Globus pallidus (tissue), 1 donor: ENCODE data around the gene PRAMEF25.
"Not testable (repeated sequence)": the region's sequence is repeated elsewhere in the genome, so short reads cannot be mapped to it uniquely, and the experiment has no call there.

Experiments
- DNase-seq: peaks from one replicate; pipeline ENCODE4 v3.0.0-alpha.2; 2015; ENCODE audit warnings: low spot score

Gene PRAMEF25

GRCh38 chr1:13070474-13070873 is at the start of gene PRAMEF25:
Gene PRAMEF25 (plus strand): TSS chr1:13070774. CDS start chr1:13073694, 2,920 bp downstream.
- not testable (repeated sequence) for DNase-seq

- DNase-seq: not testable (repeated sequence)
Observed at GRCh38 chr1:13056475-13056874, 14.1 kb upstream of the PRAMEF25 start, which contains the start of gene PRAMEF27. Gene PRAMEF27 (minus strand): TSS chr1:13056575. CDS start chr1:13053659, 2,916 bp downstream.

GRCh38 chr1:13116754-13117153 is 46.2 kb downstream of the PRAMEF25 start, which contains the start of gene HNRNPCL2:
Gene HNRNPCL2 (minus strand): TSS chr1:13116854. CDS start chr1:13116400, 454 bp downstream.
- DNase-seq: not testable (repeated sequence)
